ENCODE results near the gene WDR37. TPM values are rescaled to one million over a fixed set of nuclear protein-coding genes. Genes with fewer than 3 reads are reported as not detected.

The WDR37 gene
- total and polyA plus RNA-seq, 9 of the 15 experiments (the other 6 are each of a cell fraction or from before 2014, with no cell fraction given): 2.3 to 11.6 (median 6.7) TPM

DNA sequence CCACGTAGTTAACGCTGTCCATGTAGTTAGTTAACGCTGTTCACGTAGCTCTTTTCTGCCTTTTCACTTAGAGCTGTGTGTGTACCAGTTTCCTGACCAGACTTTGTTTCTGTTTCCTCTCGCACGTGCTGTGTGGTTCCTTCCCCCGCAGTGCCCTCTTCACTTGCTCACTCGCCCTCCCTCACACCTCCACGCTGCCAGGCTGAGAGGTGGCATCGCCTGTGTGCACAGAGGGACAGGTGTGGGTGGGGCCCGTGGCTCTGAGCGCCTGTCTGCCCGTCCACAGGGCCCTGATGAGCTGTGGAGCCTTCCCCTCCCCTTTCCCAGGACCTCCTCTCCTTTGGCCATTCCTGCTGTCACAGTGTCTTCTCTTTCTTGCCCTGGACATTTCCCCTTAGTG is 30.6 kb downstream of the WDR37 start:
- BruUV-seq (replicated peaks): no TSS peak
- no peaks in the 10 kb centered on the region for H3K79me2 ChIP-seq (ENCODE audit: control insufficient read depth, insufficient read depth, low read length)
- H3K4me1 ChIP-seq (replicated peaks in 1 of 2; ENCODE audit: control insufficient read depth in 2 of 2, insufficient read depth in 2 of 2, low read length in 2 of 2): no peaks in the 10 kb centered on the region
- FAIRE-seq (no peak), DNase-seq (ENCODE audit: extremely low read depth in 1 of 4, low spot score in 3 of 4) (no peak), ATAC-seq (no peak)
- ChIA-PET CTCF (ENCODE audit: low intra/inter-chr PET ratio) (no interaction called here), POLR2A (interaction anchor here (0.5 kb wide), 1 partner anchor 34 kb away, joined by 3 read pairs; no protein-coding TSS in a partner anchor)
- H3K36me3 ChIP-seq (ENCODE audit: control insufficient read depth, insufficient read depth, low read length): peaks cover 72% of the 10 kb centered on the region; the same call in 2 of the 3 replicates
- in situ Hi-C loops (cut with MboI) (no loop called here), intact Hi-C loops (cut with micrococcal nuclease) (no loop called here)
- H2AFZ ChIP-seq (ENCODE audit: low read depth, low read length): no peak overlapping the region
- H3K27ac ChIP-seq (ENCODE audit: extremely low read depth, low read depth, low read length): no peak overlapping the region
- H3K27me3 ChIP-seq (ENCODE audit: control insufficient read depth in 2 of 2, insufficient read depth in 2 of 2, low read length in 2 of 2): no peaks in the 10 kb centered on the region
- H4K20me1 ChIP-seq (replicated peaks; ENCODE audit: control insufficient read depth, insufficient read depth, low read length): 0 out of 2 replicates have a peak, but pooled peaks cover 3% of the 10 kb centered on the region
- 85% methylated on average over 13 of the region's 13 CpGs for WGBS (ENCODE audit: insufficient coverage, low coverage, missing lambda C conversion rate)
- H3K4me2 ChIP-seq (ENCODE audit: insufficient read depth, low read length): no peak overlapping the region
- H3K4me3 ChIP-seq: no peak overlapping the region
- H3K9me1 ChIP-seq (ENCODE audit: control insufficient read depth, insufficient read depth, low read length): no peaks in the 10 kb centered on the region
- no peaks in the 10 kb centered on the region for H3K9me3 ChIP-seq (replicated peaks; ENCODE audit: control insufficient read depth, insufficient read depth, low read depth, low read length)
- peak overlapping the region in 1 of 2 experiments; percentile 35; a peak in 1 of 4 replicates for H3K9ac ChIP-seq (ENCODE audit: insufficient read depth in 1 of 2, low read depth in 2 of 2, low read length in 2 of 2)
- no peak for TF ChIP-seq MTA1 (IDR thresholded peaks at IDR 0.05; ENCODE audit: borderline replicate concordance)
- TF ChIP-seq, protein P1, sequence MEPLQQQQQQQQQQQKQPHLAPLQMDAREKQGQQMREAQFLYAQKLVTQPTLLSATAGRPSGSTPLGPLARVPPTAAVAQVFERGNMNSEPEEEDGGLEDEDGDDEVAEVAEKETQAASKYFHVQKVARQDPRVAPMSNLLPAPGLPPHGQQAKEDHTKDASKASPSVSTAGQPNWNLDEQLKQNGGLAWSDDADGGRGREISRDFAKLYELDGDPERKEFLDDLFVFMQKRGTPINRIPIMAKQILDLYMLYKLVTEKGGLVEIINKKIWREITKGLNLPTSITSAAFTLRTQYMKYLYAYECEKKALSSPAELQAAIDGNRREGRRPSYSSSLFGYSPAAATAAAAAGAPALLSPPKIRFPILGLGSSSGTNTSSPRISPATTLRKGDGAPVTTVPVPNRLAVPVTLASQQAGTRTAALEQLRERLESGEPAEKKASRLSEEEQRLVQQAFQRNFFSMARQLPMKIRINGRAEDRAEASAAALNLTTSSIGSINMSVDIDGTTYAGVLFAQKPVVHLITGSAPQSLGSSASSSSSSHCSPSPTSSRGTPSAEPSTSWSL (CRISPR knock-in tag; IDR thresholded peaks at IDR 0.05; ENCODE audit: borderline replicate concordance): no peak
- TF ChIP-seq, protein P2, sequence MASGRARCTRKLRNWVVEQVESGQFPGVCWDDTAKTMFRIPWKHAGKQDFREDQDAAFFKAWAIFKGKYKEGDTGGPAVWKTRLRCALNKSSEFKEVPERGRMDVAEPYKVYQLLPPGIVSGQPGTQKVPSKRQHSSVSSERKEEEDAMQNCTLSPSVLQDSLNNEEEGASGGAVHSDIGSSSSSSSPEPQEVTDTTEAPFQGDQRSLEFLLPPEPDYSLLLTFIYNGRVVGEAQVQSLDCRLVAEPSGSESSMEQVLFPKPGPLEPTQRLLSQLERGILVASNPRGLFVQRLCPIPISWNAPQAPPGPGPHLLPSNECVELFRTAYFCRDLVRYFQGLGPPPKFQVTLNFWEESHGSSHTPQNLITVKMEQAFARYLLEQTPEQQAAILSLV (tag; IDR thresholded peaks at IDR 0.05): no peak
- TF ChIP-seq, protein P3, sequence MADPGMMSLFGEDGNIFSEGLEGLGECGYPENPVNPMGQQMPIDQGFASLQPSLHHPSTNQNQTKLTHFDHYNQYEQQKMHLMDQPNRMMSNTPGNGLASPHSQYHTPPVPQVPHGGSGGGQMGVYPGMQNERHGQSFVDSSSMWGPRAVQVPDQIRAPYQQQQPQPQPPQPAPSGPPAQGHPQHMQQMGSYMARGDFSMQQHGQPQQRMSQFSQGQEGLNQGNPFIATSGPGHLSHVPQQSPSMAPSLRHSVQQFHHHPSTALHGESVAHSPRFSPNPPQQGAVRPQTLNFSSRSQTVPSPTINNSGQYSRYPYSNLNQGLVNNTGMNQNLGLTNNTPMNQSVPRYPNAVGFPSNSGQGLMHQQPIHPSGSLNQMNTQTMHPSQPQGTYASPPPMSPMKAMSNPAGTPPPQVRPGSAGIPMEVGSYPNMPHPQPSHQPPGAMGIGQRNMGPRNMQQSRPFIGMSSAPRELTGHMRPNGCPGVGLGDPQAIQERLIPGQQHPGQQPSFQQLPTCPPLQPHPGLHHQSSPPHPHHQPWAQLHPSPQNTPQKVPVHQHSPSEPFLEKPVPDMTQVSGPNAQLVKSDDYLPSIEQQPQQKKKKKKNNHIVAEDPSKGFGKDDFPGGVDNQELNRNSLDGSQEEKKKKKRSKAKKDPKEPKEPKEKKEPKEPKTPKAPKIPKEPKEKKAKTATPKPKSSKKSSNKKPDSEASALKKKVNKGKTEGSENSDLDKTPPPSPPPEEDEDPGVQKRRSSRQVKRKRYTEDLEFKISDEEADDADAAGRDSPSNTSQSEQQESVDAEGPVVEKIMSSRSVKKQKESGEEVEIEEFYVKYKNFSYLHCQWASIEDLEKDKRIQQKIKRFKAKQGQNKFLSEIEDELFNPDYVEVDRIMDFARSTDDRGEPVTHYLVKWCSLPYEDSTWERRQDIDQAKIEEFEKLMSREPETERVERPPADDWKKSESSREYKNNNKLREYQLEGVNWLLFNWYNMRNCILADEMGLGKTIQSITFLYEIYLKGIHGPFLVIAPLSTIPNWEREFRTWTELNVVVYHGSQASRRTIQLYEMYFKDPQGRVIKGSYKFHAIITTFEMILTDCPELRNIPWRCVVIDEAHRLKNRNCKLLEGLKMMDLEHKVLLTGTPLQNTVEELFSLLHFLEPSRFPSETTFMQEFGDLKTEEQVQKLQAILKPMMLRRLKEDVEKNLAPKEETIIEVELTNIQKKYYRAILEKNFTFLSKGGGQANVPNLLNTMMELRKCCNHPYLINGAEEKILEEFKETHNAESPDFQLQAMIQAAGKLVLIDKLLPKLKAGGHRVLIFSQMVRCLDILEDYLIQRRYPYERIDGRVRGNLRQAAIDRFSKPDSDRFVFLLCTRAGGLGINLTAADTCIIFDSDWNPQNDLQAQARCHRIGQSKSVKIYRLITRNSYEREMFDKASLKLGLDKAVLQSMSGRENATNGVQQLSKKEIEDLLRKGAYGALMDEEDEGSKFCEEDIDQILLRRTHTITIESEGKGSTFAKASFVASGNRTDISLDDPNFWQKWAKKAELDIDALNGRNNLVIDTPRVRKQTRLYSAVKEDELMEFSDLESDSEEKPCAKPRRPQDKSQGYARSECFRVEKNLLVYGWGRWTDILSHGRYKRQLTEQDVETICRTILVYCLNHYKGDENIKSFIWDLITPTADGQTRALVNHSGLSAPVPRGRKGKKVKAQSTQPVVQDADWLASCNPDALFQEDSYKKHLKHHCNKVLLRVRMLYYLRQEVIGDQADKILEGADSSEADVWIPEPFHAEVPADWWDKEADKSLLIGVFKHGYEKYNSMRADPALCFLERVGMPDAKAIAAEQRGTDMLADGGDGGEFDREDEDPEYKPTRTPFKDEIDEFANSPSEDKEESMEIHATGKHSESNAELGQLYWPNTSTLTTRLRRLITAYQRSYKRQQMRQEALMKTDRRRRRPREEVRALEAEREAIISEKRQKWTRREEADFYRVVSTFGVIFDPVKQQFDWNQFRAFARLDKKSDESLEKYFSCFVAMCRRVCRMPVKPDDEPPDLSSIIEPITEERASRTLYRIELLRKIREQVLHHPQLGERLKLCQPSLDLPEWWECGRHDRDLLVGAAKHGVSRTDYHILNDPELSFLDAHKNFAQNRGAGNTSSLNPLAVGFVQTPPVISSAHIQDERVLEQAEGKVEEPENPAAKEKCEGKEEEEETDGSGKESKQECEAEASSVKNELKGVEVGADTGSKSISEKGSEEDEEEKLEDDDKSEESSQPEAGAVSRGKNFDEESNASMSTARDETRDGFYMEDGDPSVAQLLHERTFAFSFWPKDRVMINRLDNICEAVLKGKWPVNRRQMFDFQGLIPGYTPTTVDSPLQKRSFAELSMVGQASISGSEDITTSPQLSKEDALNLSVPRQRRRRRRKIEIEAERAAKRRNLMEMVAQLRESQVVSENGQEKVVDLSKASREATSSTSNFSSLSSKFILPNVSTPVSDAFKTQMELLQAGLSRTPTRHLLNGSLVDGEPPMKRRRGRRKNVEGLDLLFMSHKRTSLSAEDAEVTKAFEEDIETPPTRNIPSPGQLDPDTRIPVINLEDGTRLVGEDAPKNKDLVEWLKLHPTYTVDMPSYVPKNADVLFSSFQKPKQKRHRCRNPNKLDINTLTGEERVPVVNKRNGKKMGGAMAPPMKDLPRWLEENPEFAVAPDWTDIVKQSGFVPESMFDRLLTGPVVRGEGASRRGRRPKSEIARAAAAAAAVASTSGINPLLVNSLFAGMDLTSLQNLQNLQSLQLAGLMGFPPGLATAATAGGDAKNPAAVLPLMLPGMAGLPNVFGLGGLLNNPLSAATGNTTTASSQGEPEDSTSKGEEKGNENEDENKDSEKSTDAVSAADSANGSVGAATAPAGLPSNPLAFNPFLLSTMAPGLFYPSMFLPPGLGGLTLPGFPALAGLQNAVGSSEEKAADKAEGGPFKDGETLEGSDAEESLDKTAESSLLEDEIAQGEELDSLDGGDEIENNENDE (IDR thresholded peaks at IDR 0.05; ENCODE audit: low read depth, low read length): no peak
- TF ChIP-seq EHMT2 (IDR thresholded peaks at IDR 0.05): no peak
- no peak for TF ChIP-seq NFIX (CRISPR knock-in tag; IDR thresholded peaks at IDR 0.05; ENCODE audit: low read depth)
- TF ChIP-seq EGR1 (conservative IDR thresholded peaks at IDR 0.05): no peak
- TF ChIP-seq NBN (IDR thresholded peaks at IDR 0.05; ENCODE audit: low read depth): no peak

Data from K562 (cell line).